ENCODE results near the gene CHRM2.

The CHRM2 gene

GRCh38 chr7:136925556-136925955 lies 57.1 kb downstream of the CHRM2 start:
- Histone ChIP-seq H3K27ac (ENCODE audit: insufficient read depth, low read depth, low read length, poor library complexity, severe bottlenecking) (no peak overlapping the region), H3K4me1 (ENCODE audit: control insufficient read depth, insufficient read depth, low read length) (no peaks in the 10 kb centered on the region), H3K9me3 (ENCODE audit: control insufficient read depth, low read length) (no peaks in the 10 kb centered on the region), H3K4me3 (ENCODE audit: insufficient read depth, low read depth, low read length) (no peak overlapping the region), H3K36me3 (ENCODE audit: control insufficient read depth, insufficient read depth, low read length) (no peaks in the 10 kb centered on the region), H3K27me3 (ENCODE audit: control insufficient read depth, insufficient read depth, low read length, poor library complexity, severe bottlenecking) (no peaks in the 10 kb centered on the region)

GRCh38 chr7:136931169-136931867 lies 62.9 kb downstream of the CHRM2 start:
- Histone ChIP-seq H3K27ac (ENCODE audit: insufficient read depth, low read depth, low read length, poor library complexity, severe bottlenecking) (no peak overlapping the region), H3K27me3 (ENCODE audit: control insufficient read depth, insufficient read depth, low read length, poor library complexity, severe bottlenecking) (no peaks in the 10 kb centered on the region), H3K9me3 (ENCODE audit: control insufficient read depth, low read length) (no peaks in the 10 kb centered on the region), H3K36me3 (ENCODE audit: control insufficient read depth, insufficient read depth, low read length) (no peaks in the 10 kb centered on the region), H3K4me3 (ENCODE audit: insufficient read depth, low read depth, low read length) (no peak overlapping the region), H3K4me1 (ENCODE audit: control insufficient read depth, insufficient read depth, low read length) (no peaks in the 10 kb centered on the region)
- WGBS, 2 experiments: 90% methylated on average over 3 of the region's 3 CpGs

GRCh38 chr7:136937436-136937835 lies 69.0 kb downstream of the CHRM2 start:
- H3K27ac ChIP-seq (ENCODE audit: insufficient read depth, low read depth, low read length, poor library complexity, severe bottlenecking): no peak overlapping the region
- 95 to 100% methylated on average over 1 to 4 of the region's 5 CpGs for WGBS, 2 experiments
- no peaks in the 10 kb centered on the region for H3K36me3 ChIP-seq (ENCODE audit: control insufficient read depth, insufficient read depth, low read length)
- no peaks in the 10 kb centered on the region for H3K4me1 ChIP-seq (ENCODE audit: control insufficient read depth, insufficient read depth, low read length)
- no peak overlapping the region for H3K4me3 ChIP-seq (ENCODE audit: insufficient read depth, low read depth, low read length)
- no peaks in the 10 kb centered on the region for H3K9me3 ChIP-seq (ENCODE audit: control insufficient read depth, low read length)
- H3K27me3 ChIP-seq (ENCODE audit: control insufficient read depth, insufficient read depth, low read length, poor library complexity, severe bottlenecking): no peaks in the 10 kb centered on the region

GRCh38 chr7:136938476-136938875 lies 70.0 kb downstream of the CHRM2 start:
- H3K27me3 ChIP-seq (ENCODE audit: control insufficient read depth, insufficient read depth, low read length, poor library complexity, severe bottlenecking): no peaks in the 10 kb centered on the region
- H3K9me3 ChIP-seq (ENCODE audit: control insufficient read depth, low read length): no peaks in the 10 kb centered on the region
- H3K36me3 ChIP-seq (ENCODE audit: control insufficient read depth, insufficient read depth, low read length): no peaks in the 10 kb centered on the region
- no peak overlapping the region for H3K27ac ChIP-seq (ENCODE audit: insufficient read depth, low read depth, low read length, poor library complexity, severe bottlenecking)
- 94 to 96% methylated on average over 13 of the region's 13 CpGs for WGBS, 2 experiments
- H3K4me3 ChIP-seq (ENCODE audit: insufficient read depth, low read depth, low read length): no peak overlapping the region
- peaks cover 4% of the 10 kb centered on the region for H3K4me1 ChIP-seq (ENCODE audit: control insufficient read depth, insufficient read depth, low read length)

- Histone ChIP-seq H3K27ac (ENCODE audit: insufficient read depth, low read depth, low read length, poor library complexity, severe bottlenecking) (no peak overlapping the region), H3K27me3 (ENCODE audit: control insufficient read depth, insufficient read depth, low read length, poor library complexity, severe bottlenecking) (no peaks in the 10 kb centered on the region), H3K4me3 (ENCODE audit: insufficient read depth, low read depth, low read length) (no peak overlapping the region), H3K9me3 (ENCODE audit: control insufficient read depth, low read length) (no peaks in the 10 kb centered on the region), H3K4me1 (ENCODE audit: control insufficient read depth, insufficient read depth, low read length) (peaks cover 4% of the 10 kb centered on the region), H3K36me3 (ENCODE audit: control insufficient read depth, insufficient read depth, low read length) (no peaks in the 10 kb centered on the region)
- 94 to 95% methylated on average over 4 of the region's 4 CpGs for WGBS, 2 experiments
These were observed 71.7 kb downstream of the CHRM2 start for GRCh38 chr7:136940122-136940521.

GRCh38 chr7:136940917-136941316 lies 72.5 kb downstream of the CHRM2 start:
- WGBS, 2 experiments: 89 to 94% methylated on average over 1 of the region's 1 CpG

GRCh38 chr7:136941816-136942215 lies 73.4 kb downstream of the CHRM2 start:
- no peaks in the 10 kb centered on the region for H3K36me3 ChIP-seq (ENCODE audit: control insufficient read depth, insufficient read depth, low read length)
- no peaks in the 10 kb centered on the region for H3K27me3 ChIP-seq (ENCODE audit: control insufficient read depth, insufficient read depth, low read length, poor library complexity, severe bottlenecking)
- H3K9me3 ChIP-seq (ENCODE audit: control insufficient read depth, low read length): no peaks in the 10 kb centered on the region
- WGBS, 2 experiments: 89 to 91% methylated on average over 1 of the region's 1 CpG
- no peak overlapping the region for H3K4me3 ChIP-seq (ENCODE audit: insufficient read depth, low read depth, low read length)
- H3K27ac ChIP-seq (ENCODE audit: insufficient read depth, low read depth, low read length, poor library complexity, severe bottlenecking): no peak overlapping the region
- H3K4me1 ChIP-seq (ENCODE audit: control insufficient read depth, insufficient read depth, low read length): peaks cover 4% of the 10 kb centered on the region

More at GRCh38 chr7:136940917-136941316, 72.5 kb downstream of the CHRM2 start:
- Histone ChIP-seq H3K27me3 (ENCODE audit: control insufficient read depth, insufficient read depth, low read length, poor library complexity, severe bottlenecking) (no peaks in the 10 kb centered on the region), H3K27ac (ENCODE audit: insufficient read depth, low read depth, low read length, poor library complexity, severe bottlenecking) (no peak overlapping the region), H3K9me3 (ENCODE audit: control insufficient read depth, low read length) (no peaks in the 10 kb centered on the region), H3K4me3 (ENCODE audit: insufficient read depth, low read depth, low read length) (no peak overlapping the region), H3K36me3 (ENCODE audit: control insufficient read depth, insufficient read depth, low read length) (no peaks in the 10 kb centered on the region), H3K4me1 (ENCODE audit: control insufficient read depth, insufficient read depth, low read length) (peaks cover 4% of the 10 kb centered on the region)

GRCh38 chr7:136942401-136942800 lies 73.9 kb downstream of the CHRM2 start:
- H3K4me1 ChIP-seq (ENCODE audit: control insufficient read depth, insufficient read depth, low read length): peaks cover 4% of the 10 kb centered on the region
- H3K27me3 ChIP-seq (ENCODE audit: control insufficient read depth, insufficient read depth, low read length, poor library complexity, severe bottlenecking): no peaks in the 10 kb centered on the region
- H3K9me3 ChIP-seq (ENCODE audit: control insufficient read depth, low read length): no peaks in the 10 kb centered on the region
- H3K27ac ChIP-seq (ENCODE audit: insufficient read depth, low read depth, low read length, poor library complexity, severe bottlenecking): no peak overlapping the region
- H3K4me3 ChIP-seq (ENCODE audit: insufficient read depth, low read depth, low read length): no peak overlapping the region
- H3K36me3 ChIP-seq (ENCODE audit: control insufficient read depth, insufficient read depth, low read length): no peaks in the 10 kb centered on the region

- Histone ChIP-seq H3K36me3 (ENCODE audit: control insufficient read depth, insufficient read depth, low read length) (no peaks in the 10 kb centered on the region), H3K4me3 (ENCODE audit: insufficient read depth, low read depth, low read length) (no peak overlapping the region), H3K27ac (ENCODE audit: insufficient read depth, low read depth, low read length, poor library complexity, severe bottlenecking) (no peak overlapping the region), H3K27me3 (ENCODE audit: control insufficient read depth, insufficient read depth, low read length, poor library complexity, severe bottlenecking) (no peaks in the 10 kb centered on the region), H3K9me3 (ENCODE audit: control insufficient read depth, low read length) (no peaks in the 10 kb centered on the region), H3K4me1 (ENCODE audit: control insufficient read depth, insufficient read depth, low read length) (peaks cover 4% of the 10 kb centered on the region)
- WGBS, 2 experiments: 82 to 100% methylated on average over 1 of the region's 1 CpG
These were observed 74.5 kb downstream of the CHRM2 start for GRCh38 chr7:136942994-136943393.

- no peaks in the 10 kb centered on the region for H3K9me3 ChIP-seq (ENCODE audit: control insufficient read depth, low read length)
- H3K4me1 ChIP-seq (ENCODE audit: control insufficient read depth, insufficient read depth, low read length): peaks cover 4% of the 10 kb centered on the region
- no peak overlapping the region for H3K4me3 ChIP-seq (ENCODE audit: insufficient read depth, low read depth, low read length)
- H3K36me3 ChIP-seq (ENCODE audit: control insufficient read depth, insufficient read depth, low read length): no peaks in the 10 kb centered on the region
- H3K27me3 ChIP-seq (ENCODE audit: control insufficient read depth, insufficient read depth, low read length, poor library complexity, severe bottlenecking): no peaks in the 10 kb centered on the region
- no peak overlapping the region for H3K27ac ChIP-seq (ENCODE audit: insufficient read depth, low read depth, low read length, poor library complexity, severe bottlenecking)
These were observed 78.9 kb downstream of the CHRM2 start for GRCh38 chr7:136947347-136947746.

GRCh38 chr7:136950331-136950730 lies 81.9 kb downstream of the CHRM2 start:
- no peaks in the 10 kb centered on the region for H3K9me3 ChIP-seq (ENCODE audit: control insufficient read depth, low read length)
- H3K4me3 ChIP-seq (ENCODE audit: insufficient read depth, low read depth, low read length): no peak overlapping the region
- no peaks in the 10 kb centered on the region for H3K4me1 ChIP-seq (ENCODE audit: control insufficient read depth, insufficient read depth, low read length)
- no peaks in the 10 kb centered on the region for H3K36me3 ChIP-seq (ENCODE audit: control insufficient read depth, insufficient read depth, low read length)
- WGBS, 2 experiments: 89 to 100% methylated on average over 2 to 3 of the region's 3 CpGs
- no peak overlapping the region for H3K27ac ChIP-seq (ENCODE audit: insufficient read depth, low read depth, low read length, poor library complexity, severe bottlenecking)
- no peaks in the 10 kb centered on the region for H3K27me3 ChIP-seq (ENCODE audit: control insufficient read depth, insufficient read depth, low read length, poor library complexity, severe bottlenecking)

All from ectodermal cell (in vitro differentiated cells).